Stimulated activated CD4-positive, alpha-beta T cell treated with anti-CD3 and anti-CD28 coated beads, Interleukin-1b, Interleukin-23, amount 100 ng/mL, for 4 hours (primary cell): ENCODE data around the gene TMEM150C.
"Not testable (repeated sequence)": the region's sequence is repeated elsewhere in the genome, so short reads cannot be mapped to it uniquely, and the experiment has no call there.

ENCODE experiments used
- DNase-seq, 2 donors: peaks; one replicate each; pipeline ENCODE4 v3.0.0-alpha.2; 2020; ENCODE audit warnings: low read depth in 2 of 2

Gene TMEM150C

DNA sequence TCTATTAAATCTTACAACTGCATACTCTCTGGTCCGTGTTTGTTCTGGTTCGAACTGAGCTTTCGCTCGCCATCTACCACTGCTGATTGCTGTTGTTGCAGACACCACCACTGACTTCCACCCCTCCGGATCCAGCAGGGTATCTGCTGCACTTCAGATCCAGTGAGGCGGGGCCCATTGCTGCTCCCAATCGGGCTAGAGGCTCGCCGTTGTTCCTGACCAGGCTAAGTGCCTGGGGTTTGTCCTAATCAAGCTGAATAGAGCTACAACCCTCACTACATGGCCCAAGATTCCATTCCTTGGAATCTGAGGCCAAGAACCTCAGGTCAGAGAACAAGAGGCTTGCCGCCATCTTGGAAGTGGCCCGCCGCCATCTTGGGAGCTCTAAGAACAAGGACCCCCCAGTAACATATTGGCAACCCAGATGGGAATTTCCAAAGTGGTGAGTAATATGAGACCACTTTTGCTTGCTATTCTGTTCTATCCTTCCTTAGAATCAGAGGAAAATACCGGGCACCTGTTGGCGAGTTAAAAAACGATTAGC is 88.1 kb downstream of the TMEM150C start:
- DNase-seq = no peak

DNA sequence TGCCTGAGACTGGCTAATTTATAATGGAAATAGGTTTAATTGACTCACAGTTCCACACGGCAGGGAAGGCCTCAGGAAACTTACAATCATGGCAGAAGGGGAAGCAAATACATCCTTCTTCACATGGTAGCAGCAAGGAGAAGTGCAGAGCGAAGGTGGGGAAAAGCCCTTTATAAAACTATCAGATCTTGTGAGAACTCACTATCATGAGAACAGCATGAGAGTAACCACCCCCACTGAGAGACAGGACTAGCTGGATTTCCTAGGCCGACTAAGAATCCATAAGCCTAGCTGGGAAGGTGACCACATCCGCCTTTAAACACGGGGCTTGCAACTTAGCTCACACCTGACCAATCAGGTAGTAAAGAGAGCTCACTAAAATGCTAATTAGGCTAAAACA is 88.7 kb downstream of the TMEM150C start:
- not testable (repeated sequence) for DNase-seq

DNA sequence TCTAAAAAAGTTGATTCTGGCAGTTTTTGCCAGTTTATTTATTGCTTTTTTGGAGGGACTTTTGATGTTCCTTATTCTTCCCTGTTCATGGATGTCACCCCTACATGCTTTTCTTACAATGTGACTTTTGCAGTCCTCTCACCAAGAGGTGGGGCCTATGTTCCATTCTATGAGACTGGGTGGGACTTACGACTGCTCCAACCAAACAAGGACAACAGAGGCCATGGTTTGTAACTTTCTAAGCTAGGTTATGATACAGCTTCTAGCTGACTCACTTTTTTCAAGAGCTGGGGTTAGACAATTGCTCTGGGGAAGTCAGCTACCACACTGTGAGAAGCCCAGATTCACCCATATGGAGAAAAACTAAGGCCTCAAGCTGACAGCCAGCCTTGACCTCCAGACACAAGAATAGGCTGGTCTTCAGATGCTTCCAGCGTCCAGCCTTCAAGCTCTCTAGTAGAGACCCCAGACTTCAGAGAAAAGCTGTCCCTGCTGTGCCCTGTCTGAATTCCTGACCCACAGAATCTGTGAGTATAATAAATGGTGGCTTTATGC is 91.9 kb downstream of the TMEM150C start:
- DNase-seq = no peak

DNA sequence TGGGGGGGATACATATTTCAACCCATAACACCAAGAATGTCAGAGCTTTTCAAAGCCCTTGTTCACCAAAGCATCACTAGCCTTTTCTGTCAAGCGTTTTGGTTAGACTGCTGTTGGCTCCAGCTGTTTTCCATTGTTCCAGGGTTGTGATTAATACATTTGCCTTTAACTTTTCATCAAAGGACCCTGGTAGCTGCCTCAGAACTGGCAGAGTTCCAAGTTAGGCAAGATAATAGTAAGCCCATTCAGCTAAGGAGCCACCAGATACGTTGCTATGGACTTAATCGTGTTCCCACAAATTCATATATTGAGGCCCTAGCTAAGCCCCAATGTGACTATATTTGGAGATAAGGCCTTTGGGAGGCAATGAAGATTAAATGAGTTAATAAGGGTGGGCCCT is 94.3 kb downstream of the TMEM150C start:
- DNase-seq = no peak

DNA sequence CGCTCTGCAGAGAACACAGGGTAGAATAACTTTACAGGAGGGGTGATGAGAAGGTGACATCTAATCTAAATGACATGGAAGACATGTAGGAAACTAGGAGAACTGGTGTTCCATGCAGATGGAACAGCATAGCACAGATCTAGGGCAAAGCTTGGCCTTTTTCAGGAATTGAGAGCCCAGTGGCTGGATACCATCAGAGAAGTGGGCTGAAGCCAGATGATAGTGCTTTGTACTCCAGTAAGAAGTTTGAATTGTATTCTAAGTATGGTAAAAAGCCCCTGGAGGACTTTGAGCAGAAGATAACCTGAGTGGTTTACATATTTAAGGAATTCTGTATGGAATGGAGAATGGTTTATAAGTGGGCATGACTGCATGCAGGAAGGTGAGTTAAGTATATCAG is 98.6 kb downstream of the TMEM150C start:
- no peak for DNase-seq

DNA sequence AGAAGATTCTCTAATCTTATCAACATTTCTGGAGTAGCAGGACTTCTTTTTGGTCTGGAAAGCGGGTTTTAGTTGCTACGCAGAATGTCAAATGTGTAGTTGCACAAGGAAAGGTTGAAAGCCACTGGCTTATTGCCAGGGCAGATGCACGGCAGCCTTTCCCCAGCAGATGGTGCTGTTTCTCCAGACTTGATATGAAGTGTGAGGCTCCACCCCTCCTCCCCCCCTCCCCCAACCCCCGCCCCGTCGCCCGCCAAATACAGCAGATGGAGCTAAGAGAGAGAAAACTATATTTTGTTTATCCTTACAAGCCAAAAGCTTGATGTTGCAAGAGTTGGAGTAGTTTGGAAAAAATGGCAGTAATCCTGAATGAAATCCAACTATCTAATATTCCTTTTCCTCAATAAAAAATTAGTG is 99.4 kb downstream of the TMEM150C start:
- DNase-seq = peak; percentile 77 to 82

DNA sequence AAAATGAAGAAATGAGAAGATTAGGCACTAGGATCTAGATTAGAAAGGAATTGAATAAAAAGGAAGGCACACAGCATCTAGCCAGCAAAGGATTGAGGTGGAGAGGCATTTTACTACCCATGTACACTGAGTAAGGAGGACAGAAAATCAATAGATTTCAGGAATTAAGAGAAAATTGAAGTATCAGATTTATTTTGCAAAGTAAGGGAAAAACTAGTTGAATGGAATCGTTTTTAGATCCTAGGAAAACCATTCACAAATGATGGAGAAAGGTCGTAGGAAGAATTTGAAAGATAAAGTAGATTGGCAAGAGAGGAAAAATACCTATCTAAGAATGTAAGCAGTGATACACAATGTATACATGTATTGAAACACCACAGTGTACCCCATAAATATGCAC is 100.1 kb downstream of the TMEM150C start:
- DNase-seq = no peak

DNA sequence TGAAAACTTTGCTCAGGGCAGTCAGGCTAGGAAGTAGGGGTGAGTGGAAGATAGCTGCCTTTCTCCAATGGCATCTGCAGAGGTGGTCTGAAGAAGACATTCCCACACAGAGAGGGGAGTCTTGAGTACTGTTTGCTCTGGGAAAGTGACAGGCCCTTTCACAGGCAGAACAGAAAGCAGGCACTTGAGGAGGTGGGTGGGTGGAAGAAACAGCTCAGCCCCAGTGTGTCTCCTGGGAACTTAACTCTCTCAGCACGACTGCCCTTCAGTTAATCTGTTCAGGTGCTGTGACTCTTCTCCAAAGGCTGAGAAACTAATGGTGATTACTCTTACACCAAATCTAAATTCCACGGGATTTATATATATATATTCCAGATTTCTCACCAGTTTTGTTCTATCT is 103.1 kb downstream of the TMEM150C start:
- no peak for DNase-seq

DNA sequence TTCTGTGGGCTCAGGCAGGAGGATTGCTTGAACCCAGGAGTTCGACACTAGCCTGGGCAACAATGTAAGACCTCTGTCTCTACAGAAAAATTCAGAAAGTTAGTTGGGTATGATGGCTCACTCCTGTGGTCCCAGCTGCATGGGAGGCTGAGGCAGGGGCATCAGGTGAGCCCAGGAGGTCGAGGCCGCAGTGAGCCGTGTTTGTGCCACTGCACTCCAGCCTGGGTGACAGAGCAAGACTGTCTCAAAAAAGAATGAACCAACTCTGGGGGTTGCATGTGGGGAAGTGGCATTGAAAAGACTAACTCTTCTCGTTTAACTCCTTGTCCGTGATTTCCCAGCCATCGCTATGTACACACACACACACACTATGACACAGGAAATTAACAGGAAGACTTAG is 104.5 kb downstream of the TMEM150C start:
- DNase-seq = no peak

DNA sequence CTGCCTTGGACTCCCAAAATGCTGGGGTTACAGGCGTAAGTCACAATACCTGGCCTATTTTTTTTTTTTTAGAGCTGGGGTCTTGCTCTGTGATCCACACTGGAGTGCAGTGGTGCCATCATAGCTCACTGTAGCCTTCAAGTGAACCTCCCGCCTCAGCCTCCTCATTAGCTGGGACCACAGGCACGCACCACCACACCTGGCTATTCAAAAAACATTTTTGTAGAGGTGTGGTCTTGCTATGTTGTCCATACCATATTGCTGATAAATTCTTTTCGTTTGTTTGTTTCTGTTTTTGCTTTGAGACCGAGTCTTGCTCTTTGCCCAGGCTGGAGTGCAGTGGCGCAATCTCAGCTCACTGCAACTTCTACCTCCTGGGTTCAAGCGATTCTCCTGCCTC is 109.8 kb downstream of the TMEM150C start:
- no peak for DNase-seq

DNA sequence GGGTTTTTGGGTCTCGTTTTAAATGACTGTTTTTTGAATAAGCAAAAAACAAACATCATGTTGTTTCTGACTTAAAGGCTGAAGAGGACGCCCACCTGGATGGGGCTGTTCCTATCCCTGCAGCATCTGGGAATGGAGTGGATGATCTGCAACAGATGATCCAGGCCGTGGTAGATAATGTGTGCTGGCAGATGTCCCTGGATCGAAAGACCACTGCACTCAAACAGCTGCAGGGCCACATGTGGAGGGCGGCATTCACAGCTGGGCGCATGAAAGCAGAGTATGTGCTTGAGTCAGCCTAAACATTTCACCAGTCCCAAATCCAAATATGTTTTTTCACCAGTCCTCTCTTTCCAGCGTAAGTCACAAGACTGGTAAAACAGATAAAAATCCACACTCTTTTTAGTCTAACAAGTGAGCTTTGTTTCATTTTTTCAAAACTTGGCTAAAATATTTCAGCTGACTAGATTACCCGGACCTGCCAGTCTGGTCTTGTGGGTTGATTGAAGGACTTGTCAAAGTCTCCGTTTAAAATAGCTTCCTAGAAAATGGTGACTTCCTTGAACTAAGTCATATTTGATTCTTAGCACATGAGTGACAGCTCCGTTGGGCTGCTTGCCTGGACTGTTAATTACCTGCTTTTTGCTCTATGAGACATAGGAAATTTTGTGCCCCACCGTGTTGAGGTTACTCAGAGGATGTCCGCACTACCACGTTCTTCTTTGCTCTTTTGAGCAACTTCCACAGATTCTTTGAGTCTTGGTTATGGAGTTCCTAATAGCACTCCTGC is 110.6 kb downstream of the TMEM150C start:
- DNase-seq = no peak

DNA sequence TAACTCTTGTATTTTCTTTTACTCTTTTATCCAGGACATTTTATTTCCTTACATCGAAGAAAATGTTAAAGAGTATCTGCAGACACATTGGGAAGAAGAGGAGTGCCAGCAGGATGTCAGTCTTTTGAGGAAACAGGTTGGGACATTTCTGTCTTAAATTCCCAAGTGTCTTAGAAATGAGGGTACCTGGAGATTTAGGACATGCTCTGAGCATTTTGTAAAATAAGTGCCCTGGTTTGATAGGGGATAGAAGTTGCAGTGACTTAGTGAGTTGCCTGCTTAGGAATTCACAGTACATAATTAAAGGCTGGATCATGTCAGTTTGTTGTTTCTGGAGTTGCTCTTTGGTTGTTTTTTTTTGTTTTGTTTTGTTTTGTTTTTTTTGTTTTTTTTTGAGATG is 113.9 kb downstream of the TMEM150C start:
- DNase-seq = no peak

DNA sequence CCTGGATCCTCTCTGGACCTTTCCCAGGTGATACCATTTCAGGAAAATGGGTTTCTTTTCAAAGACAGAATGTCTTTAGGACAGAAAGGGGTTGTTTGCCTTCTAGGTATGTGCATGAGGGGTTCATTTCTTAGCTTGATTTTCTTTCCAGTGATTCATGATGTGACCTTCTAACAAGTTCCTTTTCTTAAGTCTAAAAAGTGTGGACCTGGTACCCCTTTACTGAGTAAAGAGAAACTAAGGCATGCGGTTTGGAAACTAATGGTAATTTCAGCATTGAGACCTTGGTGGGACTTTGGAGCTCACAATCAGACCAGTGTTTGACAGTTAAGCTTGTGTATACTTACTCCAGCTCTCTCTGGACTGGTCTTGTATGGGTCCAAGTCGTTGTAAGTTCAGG is 122.7 kb downstream of the TMEM150C start:
- DNase-seq = no peak

DNA sequence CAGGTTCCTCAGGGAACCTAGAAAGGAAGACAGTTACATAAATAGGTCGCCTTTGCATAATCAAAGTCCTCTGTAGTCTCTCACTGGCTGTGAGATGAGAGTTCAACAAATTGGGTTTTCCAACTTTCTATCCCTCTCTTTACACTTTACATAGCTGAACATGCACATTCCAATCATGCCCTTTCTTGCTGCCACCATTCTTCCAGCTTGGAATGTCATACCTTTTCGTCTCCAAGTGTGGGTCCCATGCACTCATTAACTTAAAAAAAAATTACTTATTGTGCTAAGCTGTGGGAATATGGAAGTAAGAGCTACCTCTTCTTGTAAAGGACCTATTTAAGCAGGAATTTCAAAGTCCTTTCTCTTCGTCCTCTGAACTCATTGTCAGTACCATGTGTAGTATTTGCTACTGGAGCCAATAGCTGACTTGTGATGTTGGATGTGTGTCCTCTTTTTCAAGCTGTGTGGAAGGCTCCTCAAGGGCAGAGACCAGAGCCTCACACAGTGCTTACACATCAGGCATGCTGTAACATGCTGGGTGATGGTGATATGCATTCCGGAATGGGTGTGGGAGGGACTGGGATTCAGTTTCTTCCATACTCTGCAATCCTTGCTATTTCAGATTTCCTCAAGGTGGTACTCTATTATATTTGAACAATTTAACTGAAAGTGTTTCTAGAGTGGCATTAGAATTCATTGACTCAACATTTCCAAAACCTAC is 124.3 kb downstream of the TMEM150C start:
- DNase-seq = no peak

DNA sequence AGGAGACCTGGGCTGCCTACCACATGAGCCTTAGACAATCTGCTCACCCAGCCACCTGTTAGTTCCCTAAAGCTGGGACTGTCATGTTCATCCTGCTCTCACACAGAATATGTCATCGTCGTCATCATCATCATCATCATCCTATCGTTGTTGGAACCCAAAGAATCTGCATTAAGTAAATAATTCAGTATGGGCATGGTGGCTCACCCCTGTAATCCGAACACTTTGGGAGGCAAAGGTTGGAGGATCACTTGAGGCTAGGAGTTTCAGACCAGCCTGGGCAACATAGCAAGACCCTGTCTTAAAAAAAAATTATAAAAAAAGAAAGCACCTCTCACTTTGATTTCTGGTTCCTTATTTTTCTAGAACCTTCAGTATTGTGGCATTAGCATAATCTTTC is 125.0 kb downstream of the TMEM150C start:
- no peak for DNase-seq

DNA sequence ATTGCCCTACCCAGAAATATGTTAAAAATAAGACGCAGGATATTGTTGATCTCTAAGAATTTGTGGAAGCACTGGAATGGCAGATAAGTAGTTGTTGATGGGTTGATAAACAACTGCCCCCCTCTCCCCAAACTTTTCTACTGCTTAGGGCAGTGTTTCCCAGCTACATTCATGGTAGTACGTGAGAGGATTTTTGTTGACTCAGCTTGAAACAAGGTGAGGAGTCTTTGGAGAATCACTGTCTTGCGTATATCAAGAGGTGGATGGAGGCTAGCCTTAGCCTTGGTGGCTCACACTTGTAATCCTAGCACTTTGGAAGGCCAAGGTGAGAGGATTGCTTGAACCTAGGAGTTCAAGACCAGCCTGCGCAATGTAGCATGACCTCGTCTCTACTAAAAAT is 125.7 kb downstream of the TMEM150C start:
- no peak for DNase-seq

DNA sequence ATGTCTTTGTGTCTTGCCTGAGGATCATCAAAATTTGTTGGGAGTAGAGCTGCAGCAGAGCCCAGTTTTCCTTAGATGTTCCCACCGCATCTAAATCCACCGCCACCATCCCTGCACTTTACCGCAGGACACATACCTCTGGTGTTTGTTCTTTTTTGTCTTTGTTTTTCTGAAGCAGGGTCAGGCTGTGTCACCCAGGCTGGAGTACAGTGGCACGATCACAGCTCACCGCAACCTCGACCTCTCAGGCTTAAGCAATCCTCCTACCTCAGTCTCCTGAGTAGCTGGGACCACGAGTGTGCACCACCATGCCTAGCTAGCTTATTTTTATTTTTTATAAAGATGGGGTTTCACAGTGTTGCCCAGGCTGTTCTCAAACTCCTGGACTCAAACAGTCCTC is 126.8 kb downstream of the TMEM150C start:
- no peak for DNase-seq

DNA sequence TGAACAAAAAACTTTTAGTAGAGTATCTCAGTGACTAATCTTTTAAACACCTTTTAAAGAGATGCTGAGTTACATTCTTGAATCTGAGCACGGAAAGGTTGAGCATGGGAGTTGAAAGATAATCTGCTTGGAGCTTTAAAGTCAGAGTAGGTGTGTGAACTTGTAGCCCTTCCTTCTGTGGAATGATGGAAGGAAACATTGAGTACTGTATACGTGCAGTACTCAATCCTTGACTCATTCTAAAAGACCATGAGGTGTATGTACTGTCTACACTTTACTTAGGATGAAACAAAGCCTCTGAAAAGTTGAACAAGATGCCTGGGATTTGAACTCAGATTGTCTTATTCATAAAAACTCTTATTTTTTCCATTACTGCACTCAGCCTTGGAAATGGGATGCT is 128.0 kb downstream of the TMEM150C start:
- no peak for DNase-seq
